K562 (cell line): ENCODE measurements around the gene WDR46. TPM values are rescaled to one million over a fixed set of nuclear protein-coding genes. Genes with fewer than 3 reads are reported as not detected.

Experiments used
- ARID4B ChIP-seq: sonication (generic); formaldehyde crosslinking; IDR thresholded peaks from 2 replicates; pipeline ENCODE4 v1.8.0; 2022; ENCODE audit warnings: mild to moderate bottlenecking, missing genetic modification reagents
- BDP1 ChIP-seq: IDR thresholded peaks from 3 replicates; pipeline ENCODE4 v1.6.1; 2011; ENCODE audit not compliant: insufficient read length, insufficient read depth
- BRF1 ChIP-seq: IDR thresholded peaks from 3 replicates; pipeline ENCODE4 v1.6.1; 2011; ENCODE audit warnings: borderline replicate concordance, mild to moderate bottlenecking; ENCODE audit not compliant: insufficient read length; ENCODE audit errors: extremely low read depth
- CREB5 ChIP-seq: fragments of 250-450 bp; sonication (Bioruptor Pico); IDR thresholded peaks from 2 replicates; pipeline ENCODE4 v1.5.0; 2020; ENCODE audit warnings: mild to moderate bottlenecking
- MAFK ChIP-seq: IDR thresholded peaks from 2 replicates; pipeline ENCODE4 v1.6.1; 2011; ENCODE audit warnings: low read length, improper control_type of control experiment
- PBX2 ChIP-seq, 2 experiments: IDR thresholded peaks in 1 of 2; conservative IDR thresholded peaks in 1 of 2; 2 replicates each; pipeline ENCODE4 v1.6.1; 2016; ENCODE audit warnings: low read depth in 2 of 2, mild to moderate bottlenecking in 1 of 2, missing compliant biosample characterization in 1 of 2, missing genetic modification characterization in 1 of 2, moderate library complexity in 1 of 2
- SREBF2 ChIP-seq: sonication (generic); formaldehyde crosslinking; IDR thresholded peaks from 2 replicates; pipeline ENCODE4 v1.4.0; 2020; ENCODE audit warnings: mild to moderate bottlenecking, missing genetic modification reagents
- SRSF7 ChIP-seq: fragments of 200-400 bp; formaldehyde crosslinking; optimal IDR thresholded peaks from 2 replicates; pipeline ENCODE3; 2017; ENCODE audit warnings: mild to moderate bottlenecking, low read depth, low read length
- TFE3 ChIP-seq: fragments of 450-650 bp; formaldehyde crosslinking; IDR thresholded peaks from 2 replicates; pipeline ENCODE4 v1.4.0; 2020; ENCODE audit warnings: mild to moderate bottlenecking, mixed read lengths
- UBTF ChIP-seq, 2 experiments: IDR thresholded peaks; 2 replicates each; pipeline ENCODE4 v1.6.1; 2012; ENCODE audit warnings: improper control_type of control experiment in 2 of 2, low read depth in 2 of 2, low read length in 2 of 2, borderline replicate concordance in 1 of 2
- ZBTB1 ChIP-seq: sonication (generic); formaldehyde crosslinking; IDR thresholded peaks from 2 replicates; pipeline ENCODE4 v1.8.1; 2023; ENCODE audit warnings: missing genetic modification reagents, low read depth, mild to moderate bottlenecking, borderline replicate concordance
- polyA plus RNA-seq, 8 experiments: library from polyadenylated mRNA; depleted of rRNA in 4 of 8; stranded (reverse) in 5 of 8; unstranded in 3 of 8; fragments of >200 nt; fragmentation: Nextera tagmentation in 2 of 8; fragmentation: Illumina TruSeq in 1 of 8; extraction: Ambion mirVana in 2 of 8; extraction: Trizol in 1 of 8; gene quantifications; 2 replicates each; pipeline versions ENCODE4 v1.2.1 to v1.2.3, GENCODE V29; 2011 to 2014; ENCODE audit warnings: inconsistent platforms in 1 of 8, missing spikeins in 1 of 8
- total RNA-seq, 7 experiments: library from RNA; depleted of rRNA in 6 of 7; stranded (reverse); fragments of >200 nt in 6 of 7; fragmentation: Illumina TruSeq in 2 of 7; extraction: Trizol in 2 of 7; gene quantifications; 2 replicates each; pipeline versions ENCODE4 v1.2.1 to v1.2.3, GENCODE V29; 2011 to 2021; ENCODE audit warnings: low replicate concordance in 1 of 7

WDR46 gene
- total and polyA plus RNA-seq, 9 of the 15 experiments (the other 6 are each of a cell fraction or from before 2014, with no cell fraction given) = 8.9 to 146 (median 93.1) TPM

- no peak for TF ChIP-seq TFE3 (CRISPR knock-in tag)
- TF ChIP-seq PBX2 (CRISPR knock-in tag; IDR thresholded peaks at IDR 0.05; ENCODE audit: low read depth) = no peak
- TF ChIP-seq PBX2 (tag; conservative IDR thresholded peaks at IDR 0.05; ENCODE audit: low read depth) = no peak
- no peak for TF ChIP-seq SRSF7
- TF ChIP-seq BRF1 = no peak
- no peak for TF ChIP-seq ZBTB1 (CRISPR knock-in tag)
- no peak for TF ChIP-seq SREBF2 (CRISPR knock-in tag)
- TF ChIP-seq MAFK = no peak
- no peak for TF ChIP-seq CREB5 (CRISPR knock-in tag)
- TF ChIP-seq BDP1 = no peak
- TF ChIP-seq ARID4B = peak; percentile 98
- 0 out of 4 replicates have a peak, but pooled peaks of 1 of the 2 experiments have one; percentile 23 for TF ChIP-seq UBTF (IDR thresholded peaks at IDR 0.05; ENCODE audit: borderline replicate concordance in 1 of 2, low read depth in 2 of 2, low read length in 2 of 2)
Observed at GRCh38 chr6:33288921-33289783, at the start of gene WDR46, which contains the start of gene PFDN6 (continued).
